HG02610 (cell line): ENCODE results near the gene HSPA8.
A peak's percentile ranks its signal among the peaks of the same experiment; 100 is the strongest.

Experiments used
- ATAC-seq: cut with Tn5 transposase; IDR thresholded peaks from one replicate; pipeline ENCODE4 v1.9.1; 2021; ENCODE audit warnings: mild to moderate bottlenecking, moderate library complexity; ENCODE audit not compliant: unreplicated experiment

HSPA8 gene

GRCh38 chr11:123051146-123051545 lies 10.8 kb downstream of the HSPA8 start:
- ATAC-seq = no peak

- no peak for ATAC-seq
Observed at GRCh38 chr11:123047947-123048293, 14.0 kb downstream of the HSPA8 start.

DNA sequence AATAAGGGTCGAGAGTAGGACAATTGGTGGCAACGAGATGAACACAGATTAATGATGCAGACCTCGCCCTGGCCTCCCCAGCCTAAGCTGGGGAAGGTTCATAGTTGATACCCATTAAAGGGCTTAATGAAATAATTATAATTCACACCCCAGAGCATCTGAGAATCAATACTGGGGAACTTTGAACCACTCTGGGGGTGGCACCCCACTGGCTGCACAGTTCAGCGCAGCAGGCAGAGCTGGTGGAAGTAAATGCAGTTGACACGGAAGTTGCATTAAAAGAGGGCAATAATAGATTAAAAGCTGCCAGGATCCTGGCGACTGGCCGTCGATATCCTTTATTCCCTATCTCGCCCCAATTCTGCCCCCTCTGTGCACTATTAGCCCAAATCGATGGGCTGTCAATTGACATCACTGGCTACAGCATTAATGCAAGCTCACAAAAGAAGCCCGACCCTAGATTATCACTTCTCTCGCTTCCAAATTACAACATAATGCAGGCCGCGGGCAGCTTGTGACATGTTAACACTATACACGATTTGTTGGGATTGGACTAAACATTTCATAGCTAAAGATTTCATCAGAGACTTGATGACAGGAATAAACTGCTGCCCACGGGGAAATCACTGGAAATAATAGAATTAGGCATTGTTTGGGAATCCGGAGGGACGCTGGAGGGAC lies 14.5 kb downstream of the HSPA8 start:
- no peak for ATAC-seq

DNA sequence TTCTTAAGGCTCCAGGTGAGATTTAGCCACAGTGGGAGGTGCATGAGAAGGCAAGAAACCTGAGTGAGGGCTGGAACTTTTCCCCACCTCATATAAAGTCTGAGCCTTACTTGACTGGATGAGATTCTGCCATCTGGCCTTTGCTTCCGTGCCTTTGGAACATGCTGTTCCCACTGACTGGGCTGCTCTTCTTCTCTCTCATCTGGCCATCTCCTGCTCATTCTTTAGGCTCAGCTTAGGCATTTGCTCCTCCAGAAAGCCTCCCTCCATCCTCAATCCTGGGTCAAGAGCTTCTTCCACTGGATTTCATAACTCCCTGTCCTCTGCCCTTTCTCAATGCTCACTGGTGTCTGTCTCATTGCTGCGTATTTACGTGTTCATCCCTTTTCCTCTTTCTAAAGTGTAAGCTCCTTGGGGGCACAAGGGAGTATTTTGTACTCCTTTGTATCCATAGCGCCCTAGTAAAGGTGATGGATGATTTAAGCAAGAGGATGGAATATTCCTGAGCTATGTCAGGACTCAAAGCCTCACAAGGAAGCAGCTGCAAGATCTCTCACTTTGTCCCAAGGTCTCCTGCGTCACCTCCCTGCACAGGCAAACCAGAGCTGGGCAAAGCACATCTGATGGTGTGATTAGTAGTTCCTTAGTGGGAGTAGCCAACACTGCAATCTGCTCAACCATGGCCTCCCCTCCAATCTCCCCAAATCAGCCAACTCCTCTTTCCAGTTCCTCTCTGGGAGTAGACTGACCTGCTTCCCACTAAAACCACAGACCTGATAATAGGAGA lies 15.3 kb downstream of the HSPA8 start:
- ATAC-seq = no peak

DNA sequence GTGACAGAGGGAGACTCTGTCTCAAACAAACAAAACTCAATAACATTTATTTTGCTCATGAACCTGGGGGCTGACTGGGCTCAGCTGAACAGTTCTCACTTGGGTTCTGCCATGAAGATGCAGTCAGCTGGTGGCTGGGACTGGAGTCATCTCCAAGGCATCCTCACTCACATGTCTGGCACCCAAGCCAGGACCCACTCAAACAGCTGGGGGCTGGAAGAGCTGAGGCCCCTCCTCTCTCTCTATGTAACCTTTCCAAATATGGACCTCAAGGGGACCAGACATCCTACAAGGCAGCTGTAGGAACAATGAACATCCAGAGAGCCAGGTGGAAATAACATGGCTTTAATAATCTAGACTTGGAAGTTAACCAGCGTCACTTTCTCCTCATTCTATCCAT lies 16.8 kb downstream of the HSPA8 start:
- no peak for ATAC-seq

DNA sequence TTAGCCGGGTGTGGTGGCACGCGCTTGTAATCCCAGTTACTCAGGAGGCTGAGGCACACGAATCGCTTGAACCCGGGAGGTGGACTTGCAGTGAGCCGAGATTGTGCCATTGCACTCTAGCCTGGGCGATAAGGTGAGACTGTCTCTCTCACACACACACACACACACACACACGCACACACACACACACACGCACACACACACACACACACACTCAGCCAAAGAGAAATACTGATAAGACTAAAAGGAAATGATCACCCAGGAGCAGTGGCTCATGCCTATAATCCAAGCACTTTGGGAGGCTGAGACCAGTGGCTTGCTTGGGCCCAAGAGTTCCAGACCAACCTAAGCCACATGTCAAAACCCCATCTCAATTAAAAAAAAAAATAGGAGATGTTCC lies 20.8 kb downstream of the HSPA8 start:
- no peak for ATAC-seq

DNA sequence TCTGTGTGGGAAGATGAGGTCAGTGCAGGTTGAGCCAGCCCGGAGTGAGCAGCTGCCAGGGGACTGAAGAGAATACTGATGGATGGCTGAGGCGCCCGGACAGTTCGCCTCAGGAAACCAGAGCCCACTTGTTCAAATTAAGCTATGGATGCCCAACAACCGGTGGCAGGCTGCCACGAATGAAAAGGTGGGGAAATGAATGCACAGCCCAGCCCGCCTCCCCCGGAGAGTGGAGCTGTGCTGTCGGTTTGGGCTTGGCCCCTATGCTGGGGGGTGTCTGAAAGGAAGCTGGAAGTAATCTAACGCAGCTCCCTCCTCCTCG lies 21.9 kb downstream of the HSPA8 start:
- ATAC-seq = no peak

DNA sequence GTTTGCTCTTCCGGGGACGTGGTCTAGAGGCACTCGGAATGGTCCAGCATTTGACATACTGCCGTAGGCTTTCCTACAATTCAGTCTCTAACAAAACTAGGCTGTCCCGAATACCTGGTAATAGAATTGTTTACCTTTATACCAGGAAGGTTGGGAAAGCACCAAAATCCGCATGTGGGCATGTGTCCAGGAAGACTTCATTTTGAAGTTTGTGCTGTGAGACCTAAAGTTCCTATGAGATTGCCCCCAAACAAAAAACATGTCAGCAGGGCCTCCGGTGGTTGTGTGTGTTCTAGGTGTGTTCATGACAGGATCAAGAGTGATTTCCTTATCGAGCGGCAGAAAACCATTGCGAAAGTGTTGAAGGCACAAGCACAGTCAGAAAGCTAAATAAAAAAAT lies 26.1 kb downstream of the HSPA8 start:
- ATAC-seq = no peak

DNA sequence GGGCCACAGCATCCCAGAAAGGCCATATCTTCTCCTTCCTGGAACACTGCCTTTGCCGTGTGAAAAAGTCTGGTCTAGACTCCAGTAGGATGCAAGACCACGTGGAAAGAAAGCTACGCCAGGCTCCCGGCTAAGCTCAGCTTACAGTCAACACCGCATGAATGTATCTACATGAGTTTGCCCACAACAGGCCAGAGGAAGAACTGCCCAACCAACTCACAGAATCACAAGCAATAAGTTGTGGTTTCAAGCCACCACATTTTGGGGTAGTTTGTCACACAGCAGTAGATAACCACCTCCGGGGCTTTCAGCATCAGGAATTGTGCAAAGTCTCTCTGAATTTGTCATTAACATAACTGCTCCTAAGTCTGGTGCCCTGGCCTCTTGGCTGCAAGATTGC lies 27.3 kb downstream of the HSPA8 start:
- ATAC-seq = no peak

GRCh38 chr11:123033895-123034294 lies 28.0 kb downstream of the HSPA8 start:
- no peak for ATAC-seq

DNA sequence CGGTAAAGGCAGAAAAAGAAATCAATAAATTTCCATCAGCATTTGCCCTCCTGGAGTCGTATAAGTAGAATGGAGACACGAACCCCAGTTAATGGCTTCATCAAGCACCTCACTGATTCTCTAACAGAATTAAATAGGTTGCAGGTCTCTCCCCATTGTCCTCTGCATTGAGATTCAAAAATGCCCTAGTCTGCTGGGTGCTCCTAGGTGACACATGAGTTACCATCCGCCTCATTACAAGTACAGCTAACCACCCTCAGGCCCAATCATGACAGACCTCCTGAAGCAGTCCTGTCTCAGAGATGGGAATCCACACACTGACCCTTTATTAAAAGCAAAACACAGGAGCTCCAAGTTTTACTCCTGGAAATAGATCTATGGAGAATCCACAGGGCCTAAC lies 31.4 kb downstream of the HSPA8 start:
- ATAC-seq = no peak

DNA sequence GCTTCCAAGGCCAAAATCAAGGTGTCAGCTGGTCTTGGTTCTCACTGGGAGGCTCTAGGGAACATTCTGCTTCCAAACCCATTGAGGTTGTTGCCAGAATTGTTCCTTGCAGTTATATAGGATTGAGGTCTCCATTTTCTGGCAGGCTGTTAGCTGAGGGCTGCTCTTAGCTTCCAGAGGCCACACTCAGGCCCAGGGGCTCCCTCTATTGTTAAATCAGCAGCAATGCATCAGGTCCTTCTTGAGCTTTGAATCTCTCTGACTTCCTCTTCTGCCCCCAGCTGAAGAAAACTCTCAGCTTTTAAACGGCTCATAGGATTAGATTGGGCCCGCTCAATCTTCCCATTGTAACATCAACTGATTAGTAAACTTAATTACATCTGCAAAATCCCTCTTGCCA lies 41.0 kb downstream of the HSPA8 start:
- peak; percentile 63 for ATAC-seq

DNA sequence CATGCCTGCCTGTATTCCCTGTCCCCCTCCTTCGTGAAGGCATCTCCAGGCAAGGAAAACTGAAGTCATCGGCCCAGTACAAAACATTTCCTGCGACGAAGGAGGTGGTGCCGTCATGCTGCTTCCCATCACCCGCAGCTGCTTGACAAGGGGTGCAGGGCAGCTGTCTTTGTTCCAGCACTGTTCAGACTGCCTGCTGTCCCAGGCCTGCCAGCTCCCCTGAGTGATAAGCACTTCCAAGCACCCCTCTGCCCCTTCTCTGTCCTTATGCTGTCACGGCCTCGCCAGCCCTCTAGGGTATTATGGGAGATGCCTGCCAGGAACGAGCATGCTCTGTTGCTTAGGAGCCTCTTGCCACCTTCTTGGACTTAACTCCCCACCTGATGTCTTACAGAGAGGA lies 43.2 kb downstream of the HSPA8 start:
- ATAC-seq = no peak

DNA sequence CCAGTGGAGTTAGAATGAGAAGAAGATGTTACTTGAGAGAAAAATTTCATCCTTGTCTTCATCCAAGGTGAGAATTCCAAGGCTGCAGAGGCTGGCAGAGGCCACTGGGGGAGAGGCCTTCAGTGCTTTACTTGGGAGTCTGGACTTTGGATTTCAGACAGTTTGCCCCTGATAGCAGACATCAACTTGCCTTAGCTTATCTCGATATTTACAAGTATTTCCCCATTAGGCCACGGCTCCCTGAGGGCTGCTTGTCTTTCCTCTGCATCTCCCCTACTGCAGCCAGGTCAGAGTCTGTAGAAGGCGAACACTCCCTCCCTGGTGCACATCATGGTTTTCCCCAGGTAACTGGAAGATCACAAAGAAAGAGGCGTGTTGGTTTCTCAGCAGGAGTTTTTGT lies 50.4 kb downstream of the HSPA8 start:
- ATAC-seq = no peak
